PC-9 (cell line): ENCODE results near the gene TMEM272. TPM values are rescaled to one million over a fixed set of nuclear protein-coding genes. Genes with fewer than 3 reads are reported as not detected.

Experiments used
- BruUV-seq: library from RNA; stranded (reverse); fragments of 400-500 nt; replicated peaks from 2 replicates; lab custom pipeline; 2021; lab: Mats Ljungman, UMichigan
- CTCF ChIA-PET: fragments of 300-600 bp; sonication (Branson Sonifier 250); formaldehyde crosslinking; loops from one replicate; lab custom pipeline; 2022; ENCODE audit warnings: antibody characterized with exemption; lab: Charles Lee
- POLR2A ChIA-PET: fragments of 300-600 bp; sonication (Branson Sonifier 250); formaldehyde crosslinking; loops from one replicate; lab custom pipeline; 2022; ENCODE audit warnings: antibody characterized with exemption; ENCODE audit not compliant: unreplicated experiment; lab: Charles Lee
- DNase-seq, 2 experiments: peaks; one replicate each; pipeline versions ENCODE4 v3.0.0 to v3.0.0-alpha.2; 2015 to 2022; ENCODE audit warnings: mixed read lengths in 1 of 2
- H2AFZ ChIP-seq: fragments of 200-600 bp; sonication (generic); 2 replicates; pipeline ENCODE4 v1.8.1; 2017; ENCODE audit warnings: antibody characterized with exemption
- H3F3A ChIP-seq: fragments of 200-600 bp; sonication (generic); 2 replicates; pipeline ENCODE4 v1.8.1; 2017; ENCODE audit warnings: antibody characterized with exemption, mild to moderate bottlenecking, low read depth; ENCODE audit not compliant: insufficient read depth
- H3K27ac ChIP-seq: fragments of 200-600 bp; sonication (generic); 2 replicates; pipeline ENCODE4 v1.6.1; 2016; ENCODE audit warnings: mixed run types
- H3K27me3 ChIP-seq: fragments of 200-600 bp; sonication (generic); 2 replicates; pipeline ENCODE4 v1.6.1; 2016; ENCODE audit warnings: low read depth, mixed run types; ENCODE audit not compliant: insufficient read depth
- H3K36me3 ChIP-seq: fragments of 200-600 bp; sonication (generic); 2 replicates; pipeline ENCODE4 v1.6.1; 2016; ENCODE audit warnings: low read depth, mixed run types
- H3K4me1 ChIP-seq: fragments of 200-600 bp; sonication (generic); replicated peaks from 2 replicates; pipeline ENCODE4 v1.6.1; 2016; ENCODE audit warnings: mixed run types; ENCODE audit not compliant: insufficient read depth
- H3K4me2 ChIP-seq: fragments of 200-600 bp; sonication (generic); 2 replicates; pipeline ENCODE4 v1.6.1; 2017; ENCODE audit warnings: mixed run types
- H3K4me3 ChIP-seq: fragments of 200-600 bp; sonication (generic); 2 replicates; pipeline ENCODE4 v1.6.1; 2016; ENCODE audit warnings: mixed run types
- H3K79me2 ChIP-seq: fragments of 200-600 bp; sonication (generic); 2 replicates; pipeline ENCODE4 v1.6.1; 2017; ENCODE audit warnings: low read depth, mixed run types
- H3K9me2 ChIP-seq: fragments of 200-600 bp; sonication (generic); 2 replicates; pipeline ENCODE4 v1.8.1; 2017; ENCODE audit warnings: mild to moderate bottlenecking; ENCODE audit not compliant: insufficient read depth
- H3K9me3 ChIP-seq: fragments of 200-600 bp; sonication (generic); 2 replicates; pipeline ENCODE4 v1.8.1; 2016; ENCODE audit warnings: low read depth; ENCODE audit not compliant: insufficient read depth
- H4K20me1 ChIP-seq: fragments of 200-600 bp; sonication (generic); 2 replicates; pipeline ENCODE4 v1.8.1; 2017; ENCODE audit not compliant: insufficient read depth
- EZH2 ChIP-seq: fragments of 200-600 bp; sonication (generic); IDR thresholded peaks from 2 replicates; pipeline ENCODE4 v1.8.0; 2017; ENCODE audit warnings: antibody characterized with exemption, low read depth
- intact Hi-C: fragments of 100-400 bp; cut with micrococcal nuclease; formaldehyde crosslinking; loops from one replicate; pipeline ENCODE4 v1.10.0; 2022; ENCODE audit not compliant: unreplicated experiment
- total RNA-seq: library from RNA; stranded (reverse); gene quantifications from 2 replicates; pipeline ENCODE4 v1.2.3, GENCODE V29; 2021
- TF ChIP-seq, protein P1 (sequence below): fragments of 200-600 bp; sonication (generic); conservative IDR thresholded peaks from 2 replicates; pipeline ENCODE4 v1.6.1; 2017; ENCODE audit warnings: mixed run types, antibody characterized with exemption, mild to moderate bottlenecking, moderate library complexity

TMEM272 gene
- total RNA-seq, 1 experiment from 2014 or later, result not detected

DNA sequence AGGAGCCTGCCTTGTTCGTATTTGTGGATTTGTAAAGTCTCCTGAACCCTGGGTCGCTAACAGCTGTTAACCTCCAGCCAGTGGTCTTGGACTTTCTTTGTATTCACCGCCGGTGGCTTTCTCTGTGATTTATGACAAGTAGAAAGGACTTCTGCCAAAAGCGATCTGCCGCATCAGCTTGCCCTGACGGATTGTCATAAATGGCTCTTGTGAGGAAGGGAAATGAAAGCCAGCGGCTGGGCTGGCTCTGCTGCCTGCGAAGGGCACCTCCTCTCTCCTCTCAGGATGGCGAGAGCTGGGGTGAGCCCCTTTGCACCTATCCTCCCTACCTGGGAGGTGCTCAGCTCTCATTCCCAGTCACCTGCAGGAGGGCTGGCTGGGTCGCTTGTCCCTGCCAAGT lies 66.6 kb downstream of the TMEM272 start:
- no peaks in the 10 kb centered on the region for H3F3A ChIP-seq
- DNase-seq, result no peak
- BruUV-seq, result no TSS peak
- intact Hi-C loops, result no loop called here
- H2AFZ ChIP-seq, result no peak overlapping the region
- H3K4me1 ChIP-seq, result no peaks in the 10 kb centered on the region
- CTCF ChIA-PET, result no interaction called here
- H3K27ac ChIP-seq, result no peak overlapping the region
- H3K9me3 ChIP-seq, result no peaks in the 10 kb centered on the region
- H3K9me2 ChIP-seq, result no peaks in the 10 kb centered on the region
- H4K20me1 ChIP-seq, result no peaks in the 10 kb centered on the region
- POLR2A ChIA-PET, result no interaction called here
- H3K79me2 ChIP-seq, result no peaks in the 10 kb centered on the region
- TF ChIP-seq, protein P1, sequence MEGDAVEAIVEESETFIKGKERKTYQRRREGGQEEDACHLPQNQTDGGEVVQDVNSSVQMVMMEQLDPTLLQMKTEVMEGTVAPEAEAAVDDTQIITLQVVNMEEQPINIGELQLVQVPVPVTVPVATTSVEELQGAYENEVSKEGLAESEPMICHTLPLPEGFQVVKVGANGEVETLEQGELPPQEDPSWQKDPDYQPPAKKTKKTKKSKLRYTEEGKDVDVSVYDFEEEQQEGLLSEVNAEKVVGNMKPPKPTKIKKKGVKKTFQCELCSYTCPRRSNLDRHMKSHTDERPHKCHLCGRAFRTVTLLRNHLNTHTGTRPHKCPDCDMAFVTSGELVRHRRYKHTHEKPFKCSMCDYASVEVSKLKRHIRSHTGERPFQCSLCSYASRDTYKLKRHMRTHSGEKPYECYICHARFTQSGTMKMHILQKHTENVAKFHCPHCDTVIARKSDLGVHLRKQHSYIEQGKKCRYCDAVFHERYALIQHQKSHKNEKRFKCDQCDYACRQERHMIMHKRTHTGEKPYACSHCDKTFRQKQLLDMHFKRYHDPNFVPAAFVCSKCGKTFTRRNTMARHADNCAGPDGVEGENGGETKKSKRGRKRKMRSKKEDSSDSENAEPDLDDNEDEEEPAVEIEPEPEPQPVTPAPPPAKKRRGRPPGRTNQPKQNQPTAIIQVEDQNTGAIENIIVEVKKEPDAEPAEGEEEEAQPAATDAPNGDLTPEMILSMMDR, result no peak
- TF ChIP-seq EZH2, result no peak
- H3K36me3 ChIP-seq, result no peaks in the 10 kb centered on the region
- H3K4me2 ChIP-seq, result no peak overlapping the region
- no peaks in the 10 kb centered on the region for H3K27me3 ChIP-seq
- no peak overlapping the region for H3K4me3 ChIP-seq

GRCh38 chr13:51777921-51778320 lies 67.1 kb downstream of the TMEM272 start:
- H3K9me3 ChIP-seq, result no peaks in the 10 kb centered on the region
- no peaks in the 10 kb centered on the region for H3K79me2 ChIP-seq
- H3K9me2 ChIP-seq, result no peaks in the 10 kb centered on the region
- ChIA-PET CTCF (no interaction called here), POLR2A (no interaction called here)
- no peaks in the 10 kb centered on the region for H4K20me1 ChIP-seq
- no peak overlapping the region for H3K27ac ChIP-seq
- H3K4me3 ChIP-seq, result no peak overlapping the region
- no peaks in the 10 kb centered on the region for H3F3A ChIP-seq
- intact Hi-C loops, result no loop called here
- DNase-seq, result no peak
- H2AFZ ChIP-seq, result no peak overlapping the region
- H3K27me3 ChIP-seq, result no peaks in the 10 kb centered on the region
- H3K4me1 ChIP-seq, result no peaks in the 10 kb centered on the region
- TF ChIP-seq EZH2, result no peak
- TF ChIP-seq, protein P1, result no peak
- no peaks in the 10 kb centered on the region for H3K36me3 ChIP-seq
- no peak overlapping the region for H3K4me2 ChIP-seq
- BruUV-seq, result no TSS peak

GRCh38 chr13:51776179-51776578 lies 68.8 kb downstream of the TMEM272 start:
- ChIA-PET CTCF (no interaction called here), POLR2A (no interaction called here)
- H3K27ac ChIP-seq, result no peak overlapping the region
- H3K36me3 ChIP-seq, result no peaks in the 10 kb centered on the region
- BruUV-seq, result no TSS peak
- no peaks in the 10 kb centered on the region for H3K9me2 ChIP-seq
- no peaks in the 10 kb centered on the region for H4K20me1 ChIP-seq
- no peak overlapping the region for H2AFZ ChIP-seq
- no peaks in the 10 kb centered on the region for H3K9me3 ChIP-seq
- H3K4me3 ChIP-seq, result no peak overlapping the region
- no peaks in the 10 kb centered on the region for H3K79me2 ChIP-seq
- DNase-seq, result no peak
- H3F3A ChIP-seq, result no peaks in the 10 kb centered on the region
- no peaks in the 10 kb centered on the region for H3K4me1 ChIP-seq
- no peaks in the 10 kb centered on the region for H3K27me3 ChIP-seq
- intact Hi-C loops, result no loop called here
- TF ChIP-seq, protein P1, result no peak
- TF ChIP-seq EZH2, result no peak
- no peak overlapping the region for H3K4me2 ChIP-seq
